Activated naive CD8-positive, alpha-beta T cell treated with anti-CD3 and anti-CD28 coated beads for 36 hours (primary cell): Measurements from ENCODE around the gene CES2. TPM values are rescaled to one million over a fixed set of nuclear protein-coding genes. Genes with fewer than 3 reads are reported as not detected.

Experiments
- DNase-seq: peaks from one replicate; pipeline ENCODE4 v3.0.0; 2021
- H3K27ac Mint-ChIP-seq: one replicate; pipeline ENCODE4 v1.8.0; 2022; ENCODE audit warnings: mild to moderate bottlenecking, moderate library complexity, mixed read lengths
- H3K27me3 Mint-ChIP-seq: one replicate; pipeline ENCODE4 v1.8.0; 2022; ENCODE audit warnings: mild to moderate bottlenecking, mixed read lengths
- H3K36me3 Mint-ChIP-seq: one replicate; pipeline ENCODE4 v1.8.0; 2021; ENCODE audit warnings: mild to moderate bottlenecking, mixed read lengths
- H3K4me1 Mint-ChIP-seq: one replicate; pipeline ENCODE4 v1.8.0; 2021; ENCODE audit warnings: mixed read lengths
- H3K4me3 Mint-ChIP-seq: one replicate; pipeline ENCODE4 v1.8.0; 2022; ENCODE audit warnings: mild to moderate bottlenecking, moderate library complexity, mixed read lengths
- H3K9me3 Mint-ChIP-seq: one replicate; pipeline ENCODE4 v1.8.0; 2022; ENCODE audit warnings: mixed read lengths
- total RNA-seq, 2 experiments: library from RNA; stranded (reverse); gene quantifications; one replicate each; pipeline ENCODE4 v1.2.3, GENCODE V29; 2021

CES2 gene
- total RNA-seq, 2 experiments from 2014 or later, result 23.3 to 24.9 TPM

DNA sequence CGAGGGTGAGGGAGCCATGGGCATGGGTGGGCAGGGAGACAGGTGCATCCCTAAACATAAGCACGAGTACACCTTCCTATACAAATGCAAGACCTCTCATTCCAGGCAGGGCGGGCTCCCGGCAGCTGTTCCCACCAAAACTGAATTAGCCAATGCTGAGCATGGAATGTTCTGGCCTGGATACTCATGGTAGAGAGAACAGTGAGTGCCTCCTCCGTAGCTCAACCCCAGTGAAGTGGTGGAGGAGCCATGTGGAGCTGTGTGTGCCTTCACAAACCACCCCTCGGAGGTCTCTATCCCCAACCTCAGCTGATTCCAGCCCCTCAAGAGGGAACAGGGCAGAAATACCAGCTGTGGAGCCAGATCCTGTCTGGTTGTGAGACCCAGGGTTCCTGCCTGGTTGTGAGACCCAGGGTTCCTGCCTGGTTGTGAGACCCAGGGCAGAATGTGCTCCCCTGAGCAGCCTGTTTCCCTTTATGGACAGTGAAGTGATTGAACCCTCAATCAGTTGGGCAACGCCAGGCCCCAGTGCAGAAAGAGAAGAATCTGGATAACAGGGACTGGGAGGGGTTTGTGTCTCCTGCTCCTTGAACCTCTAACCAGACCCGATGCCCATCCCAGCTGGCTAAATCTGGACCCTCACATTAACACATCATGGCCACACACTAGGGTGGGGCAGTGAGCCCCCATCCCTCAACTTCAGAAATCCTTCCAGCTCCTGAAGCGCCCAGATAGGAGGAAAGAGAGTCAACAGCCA, 14.2 kb upstream of the CES2 start:
- Mint-ChIP-seq H3K9me3 (no peaks in the 10 kb centered on the region), H3K36me3 (no peaks in the 10 kb centered on the region), H3K27ac (no peak overlapping the region), H3K27me3 (peaks cover 46% of the 10 kb centered on the region), H3K4me3 (no peak overlapping the region), H3K4me1 (no peaks in the 10 kb centered on the region)
- no peak for DNase-seq

DNA sequence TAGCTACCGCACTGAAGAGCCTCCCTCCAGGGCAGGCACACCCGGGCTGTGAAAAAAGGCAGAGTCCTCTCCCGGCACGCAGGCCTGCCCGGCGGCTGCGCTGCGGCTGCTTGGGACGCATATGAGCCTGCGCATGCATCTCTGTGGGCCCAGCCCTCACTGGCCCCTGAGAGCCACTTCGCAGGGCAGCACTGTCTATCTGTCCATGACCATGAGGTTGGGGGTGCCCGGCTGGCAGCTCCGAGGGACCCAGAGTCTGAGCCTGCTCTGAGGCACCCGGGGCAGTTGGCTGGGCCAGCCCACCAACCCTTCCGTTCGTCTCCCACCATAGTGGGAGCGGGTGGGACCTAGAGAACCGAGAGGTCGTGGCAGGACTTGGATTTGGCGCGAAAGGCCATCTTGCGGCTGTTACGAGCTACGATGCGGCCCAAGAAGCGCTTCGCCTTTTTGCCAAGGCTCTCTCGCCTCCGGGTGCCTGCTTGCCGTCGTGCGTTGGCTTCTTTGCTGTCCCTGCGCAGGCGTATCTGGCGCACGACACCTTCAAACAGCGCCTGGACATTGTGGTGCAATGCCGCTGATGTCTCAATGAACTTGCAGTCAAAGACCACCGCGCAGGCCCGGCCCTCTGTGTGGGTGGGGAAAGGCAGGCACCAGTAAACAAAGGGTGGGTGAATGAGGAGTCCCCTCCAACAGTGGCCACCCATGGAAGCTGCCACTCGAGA, 13.4 kb upstream of the CES2 start:
- H3K9me3 Mint-ChIP-seq, result no peaks in the 10 kb centered on the region
- no peak overlapping the region for H3K27ac Mint-ChIP-seq
- peaks cover 53% of the 10 kb centered on the region for H3K27me3 Mint-ChIP-seq
- no peak for DNase-seq
- H3K4me1 Mint-ChIP-seq, result no peaks in the 10 kb centered on the region
- no peaks in the 10 kb centered on the region for H3K36me3 Mint-ChIP-seq
- H3K4me3 Mint-ChIP-seq, result no peak overlapping the region

DNA sequence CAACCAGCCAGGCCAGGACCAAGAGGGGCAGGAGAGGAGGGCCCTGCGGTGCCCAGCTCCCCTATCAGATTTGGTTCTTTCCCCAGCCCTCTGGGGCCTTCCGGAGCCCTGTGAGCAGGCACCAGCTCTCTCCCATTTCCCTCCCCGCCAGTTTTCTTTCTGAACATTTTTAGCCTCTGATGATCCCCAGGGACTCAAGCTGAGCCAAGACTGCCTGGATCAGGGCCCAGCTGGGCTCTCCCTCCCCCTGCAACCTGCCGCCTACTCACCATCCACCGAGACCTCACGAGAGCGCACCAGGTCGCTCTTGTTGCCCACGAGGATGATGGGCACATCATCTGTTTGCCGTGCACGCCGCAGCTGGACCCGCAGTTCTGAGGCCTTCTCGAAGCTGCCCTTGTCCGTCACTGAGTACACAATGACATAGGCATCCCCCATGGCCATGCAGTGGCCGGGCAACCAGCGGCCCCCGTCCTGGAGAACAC, 12.0 kb upstream of the CES2 start:
- Mint-ChIP-seq H3K4me3 (no peak overlapping the region), H3K36me3 (no peaks in the 10 kb centered on the region), H3K27ac (no peak overlapping the region), H3K9me3 (no peaks in the 10 kb centered on the region), H3K27me3 (peaks cover 53% of the 10 kb centered on the region), H3K4me1 (peaks cover 1% of the 10 kb centered on the region)
- no peak for DNase-seq

DNA sequence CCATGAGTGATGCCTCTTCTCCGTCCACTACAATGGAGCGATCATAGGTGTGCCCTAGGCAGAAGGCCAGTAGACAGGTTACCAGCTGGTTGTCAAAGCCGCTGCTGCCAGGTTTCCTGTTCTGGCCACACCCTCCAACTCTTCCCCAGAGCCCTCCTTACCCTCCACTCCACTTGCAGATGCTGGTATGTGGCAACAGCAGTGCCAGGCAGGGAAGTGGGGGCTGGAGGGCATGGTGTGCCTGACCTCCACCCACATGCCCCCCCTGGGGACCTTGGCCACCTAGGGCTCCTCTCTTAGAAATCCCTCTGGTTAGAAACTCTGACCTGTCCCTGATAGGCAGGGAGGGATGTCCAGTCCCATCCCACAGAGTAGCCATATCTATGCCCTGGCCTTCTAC, 11.4 kb upstream of the CES2 start:
- Mint-ChIP-seq H3K36me3 (no peaks in the 10 kb centered on the region), H3K9me3 (no peaks in the 10 kb centered on the region), H3K4me3 (no peak overlapping the region), H3K4me1 (peaks cover 2% of the 10 kb centered on the region), H3K27ac (no peak overlapping the region), H3K27me3 (peaks cover 53% of the 10 kb centered on the region)
- DNase-seq, result no peak

DNA sequence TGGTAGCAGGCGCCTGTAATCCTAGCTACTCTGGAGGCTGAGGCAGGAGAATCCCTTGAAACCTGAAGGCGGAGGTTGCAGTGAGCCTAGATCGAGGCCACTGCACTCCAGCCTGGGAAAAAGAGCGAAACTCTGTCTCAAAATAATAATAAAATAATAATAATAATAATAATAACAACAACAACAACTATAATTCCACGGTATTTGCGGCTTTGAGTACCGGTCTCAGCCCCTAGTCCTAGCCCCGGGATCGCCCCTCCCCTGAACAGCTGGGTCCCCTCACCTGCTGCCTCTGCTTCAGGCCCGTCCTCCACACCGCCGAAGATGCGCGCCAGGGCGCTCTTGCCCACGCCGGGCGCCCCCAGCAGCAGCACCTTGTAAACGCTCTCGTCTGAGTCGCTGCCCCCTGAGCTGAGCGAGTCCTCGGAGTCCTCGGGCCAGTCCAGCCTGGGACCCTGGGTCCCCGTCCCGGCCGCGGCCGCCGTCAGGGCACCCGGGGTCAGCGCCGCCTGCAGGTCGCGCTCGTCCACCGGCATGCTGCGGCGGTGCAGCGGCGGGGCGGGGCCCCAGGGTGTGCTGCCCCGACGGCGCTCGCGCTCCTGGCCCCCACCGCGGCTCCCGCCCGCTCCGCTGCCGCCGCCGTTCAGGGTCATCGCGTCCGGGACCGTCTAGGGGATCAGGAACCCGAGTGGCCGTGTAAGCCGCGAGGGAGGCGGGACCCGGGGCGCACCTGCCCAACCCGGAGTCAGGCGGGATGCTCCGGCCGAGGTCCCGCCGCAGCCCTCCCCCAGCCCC, 10.6 kb upstream of the CES2 start:
- Mint-ChIP-seq H3K27ac (no peak overlapping the region), H3K9me3 (no peaks in the 10 kb centered on the region), H3K4me1 (peaks cover 2% of the 10 kb centered on the region), H3K27me3 (peaks cover 52% of the 10 kb centered on the region), H3K36me3 (no peaks in the 10 kb centered on the region), H3K4me3 (no peak overlapping the region)
- peak; percentile 58 for DNase-seq

DNA sequence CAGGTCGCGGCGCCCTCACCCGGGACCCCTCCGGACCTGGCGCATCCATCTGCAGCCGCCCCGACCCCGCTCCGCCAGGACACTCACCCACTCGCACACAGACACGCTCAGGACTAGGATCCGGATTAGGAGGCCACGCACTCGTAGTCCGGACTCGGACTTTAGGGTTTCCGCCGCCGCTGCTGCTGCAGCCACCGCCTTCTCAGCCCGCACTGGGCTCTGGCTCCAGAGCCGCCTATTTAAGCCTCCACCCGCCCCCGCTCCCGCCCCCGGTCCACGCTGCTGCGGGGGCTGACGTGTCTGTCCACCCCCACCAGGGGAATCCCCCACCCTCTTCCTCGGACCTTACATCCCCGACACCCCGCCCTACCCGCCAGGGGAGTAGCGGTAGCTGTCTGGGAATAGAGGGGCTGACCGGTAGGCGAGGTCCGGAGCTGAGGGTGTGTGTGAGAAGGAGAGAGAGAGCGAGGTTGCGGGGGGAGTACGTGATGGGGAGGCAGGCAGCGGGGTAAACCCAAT, 9.9 kb upstream of the CES2 start, which contains the start of gene RRAD:
Gene RRAD, minus strand, starts transcription at position 214 of the 519 bp plus-strand sequence. CDS start 356 bp downstream, outside the sequence.
- no peaks in the 10 kb centered on the region for H3K36me3 Mint-ChIP-seq
- peaks cover 2% of the 10 kb centered on the region for H3K4me1 Mint-ChIP-seq
- H3K27ac Mint-ChIP-seq, result no peak within 1 kb of the TSS
- H3K9me3 Mint-ChIP-seq, result no peaks in the 10 kb centered on the region
- H3K27me3 Mint-ChIP-seq, result peaks cover 50% of the 10 kb centered on the region
- peak within 1 kb of the TSS; percentile 59 for H3K4me3 Mint-ChIP-seq
- no peak for DNase-seq

DNA sequence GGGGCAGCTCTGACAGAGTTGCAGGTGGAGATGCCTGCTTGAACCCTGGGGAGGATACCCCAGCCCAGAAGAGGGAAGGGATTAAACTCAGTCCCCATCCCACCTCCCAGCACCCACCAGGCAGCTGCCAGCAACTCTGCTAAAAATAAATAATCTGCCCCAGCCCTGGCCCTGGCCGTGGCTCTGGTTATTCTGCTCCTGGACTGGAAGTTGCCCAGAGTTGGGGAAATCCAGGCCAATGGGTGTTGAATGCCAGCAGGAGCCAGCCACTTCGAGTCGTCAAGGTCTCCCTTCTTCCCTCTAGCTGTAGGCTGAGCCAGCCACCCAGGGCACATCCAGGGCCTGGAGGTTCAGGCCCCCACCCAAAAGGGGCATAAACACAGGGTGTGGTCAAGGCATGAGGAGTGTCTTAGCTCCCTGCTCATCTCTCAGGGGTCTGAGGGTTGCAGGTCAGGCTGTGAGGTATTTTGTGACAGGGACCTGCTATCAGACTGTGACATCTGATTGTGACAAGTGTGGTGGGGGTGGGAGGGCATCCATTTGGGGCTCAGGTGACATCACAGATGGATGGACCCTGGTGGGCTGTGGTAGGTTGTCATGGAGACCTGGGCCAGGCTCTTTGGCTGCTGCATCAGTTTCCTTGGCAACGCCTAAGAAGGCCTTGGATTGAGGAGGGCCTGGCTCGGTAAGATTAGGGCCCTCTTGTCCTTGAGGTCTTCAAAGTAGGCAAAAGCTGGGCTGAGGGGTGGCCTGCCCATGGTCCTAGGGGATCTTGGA, 9.0 kb upstream of the CES2 start:
- no peak for DNase-seq
- no peaks in the 10 kb centered on the region for H3K36me3 Mint-ChIP-seq
- peaks cover 43% of the 10 kb centered on the region for H3K27me3 Mint-ChIP-seq
- no peak overlapping the region for H3K27ac Mint-ChIP-seq
- H3K4me3 Mint-ChIP-seq, result no peak overlapping the region
- H3K4me1 Mint-ChIP-seq, result peaks cover 2% of the 10 kb centered on the region
- H3K9me3 Mint-ChIP-seq, result no peaks in the 10 kb centered on the region

DNA sequence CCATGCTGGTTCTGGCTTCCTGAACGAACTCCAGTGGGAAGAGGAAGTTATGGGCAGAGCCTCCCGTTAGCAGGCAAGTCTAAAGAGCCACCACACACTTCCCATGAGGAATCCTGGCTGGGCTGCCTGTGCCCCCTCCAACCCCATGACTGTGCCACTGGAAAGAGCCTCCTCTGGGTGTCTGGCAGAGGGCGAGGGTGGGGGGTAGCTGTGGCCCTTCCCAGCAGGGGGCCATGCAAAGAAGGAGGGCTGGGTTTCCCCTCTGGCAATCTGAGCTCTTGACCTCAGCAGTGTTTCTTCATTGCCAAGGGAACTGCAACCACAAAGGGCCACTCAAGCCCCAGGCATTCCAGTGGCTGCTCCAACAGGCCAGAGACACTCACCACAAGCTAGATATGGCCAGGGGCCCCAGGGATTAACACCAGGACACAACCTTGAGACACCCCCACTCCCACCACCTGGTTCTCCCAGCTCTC, 8.3 kb upstream of the CES2 start:
- Mint-ChIP-seq H3K4me1 (peaks cover 6% of the 10 kb centered on the region), H3K27me3 (peaks cover 40% of the 10 kb centered on the region), H3K4me3 (no peak overlapping the region), H3K27ac (no peak overlapping the region), H3K36me3 (no peaks in the 10 kb centered on the region), H3K9me3 (no peaks in the 10 kb centered on the region)
- DNase-seq, result no peak

DNA sequence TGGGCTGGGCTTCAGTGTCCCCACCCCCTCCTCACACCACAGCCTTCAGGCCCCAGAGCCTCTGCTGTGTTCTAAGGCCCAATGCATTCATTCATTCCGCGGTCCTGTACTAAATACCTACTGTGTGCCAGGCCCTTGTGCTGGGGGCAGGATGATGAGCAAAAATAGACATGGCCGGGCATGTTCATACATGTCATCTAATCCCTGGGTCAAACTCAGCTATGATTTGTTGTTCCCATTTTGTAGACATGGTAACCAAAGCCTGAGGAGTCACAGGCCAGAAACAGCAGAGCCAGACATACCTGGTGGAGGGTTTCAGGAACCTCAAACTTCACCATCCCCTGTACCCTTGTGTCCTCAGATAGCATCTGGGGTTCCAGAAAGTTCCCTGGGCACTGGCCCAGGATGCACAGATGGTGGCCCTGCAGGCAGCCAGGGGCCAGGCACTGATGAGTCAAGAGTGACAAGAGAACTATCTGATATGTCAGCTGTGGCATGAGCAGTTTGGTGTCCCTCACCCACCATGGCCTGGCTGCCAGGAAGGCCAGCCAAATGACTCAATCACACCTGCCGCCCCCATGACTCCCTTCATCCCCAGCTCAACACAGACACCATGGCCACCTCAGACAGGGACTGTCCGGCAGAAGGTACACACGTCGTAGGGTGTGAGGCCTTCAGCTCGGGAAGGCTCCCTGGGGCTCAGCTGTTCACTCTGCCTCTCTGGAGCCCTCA, 7.2 kb upstream of the CES2 start:
- Mint-ChIP-seq H3K27ac (no peak overlapping the region), H3K4me3 (no peak overlapping the region), H3K27me3 (peaks cover 35% of the 10 kb centered on the region), H3K4me1 (peaks cover 17% of the 10 kb centered on the region), H3K36me3 (peaks cover 7% of the 10 kb centered on the region), H3K9me3 (no peaks in the 10 kb centered on the region)
- DNase-seq, result no peak

DNA sequence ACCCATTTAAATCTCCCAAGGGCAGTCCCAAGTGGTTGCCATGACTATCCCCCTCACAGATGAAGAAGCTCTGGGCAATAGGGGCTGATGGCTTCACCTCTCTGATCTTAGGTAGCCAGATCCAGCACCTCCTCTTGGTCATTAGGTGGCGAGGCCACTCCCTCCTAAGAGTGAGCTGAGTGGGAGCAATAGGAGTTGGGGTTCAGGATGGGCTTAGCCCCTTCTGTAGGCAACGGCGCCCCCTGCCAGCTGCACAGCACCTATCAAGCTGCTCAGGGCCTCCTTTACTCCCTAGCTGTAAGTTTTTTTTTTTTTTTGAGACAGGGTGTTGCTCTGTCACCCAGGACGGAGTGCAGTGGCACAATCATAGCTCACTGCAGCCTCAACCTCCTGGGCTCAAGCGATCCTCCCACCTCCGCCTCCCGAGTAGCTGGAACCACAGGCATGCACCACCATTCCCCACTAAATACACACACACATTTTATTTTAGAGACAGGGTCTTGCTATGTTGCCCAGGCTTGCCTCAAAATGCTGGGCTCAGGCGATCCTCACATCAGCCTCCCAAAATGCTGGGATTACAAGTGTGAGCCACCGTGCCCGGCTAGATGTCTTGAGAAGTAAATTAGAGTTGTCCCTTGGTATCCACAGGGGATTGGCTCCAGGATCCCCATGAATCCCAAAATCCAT, 6.5 kb upstream of the CES2 start:
- Mint-ChIP-seq H3K4me3 (no peak overlapping the region), H3K36me3 (peaks cover 15% of the 10 kb centered on the region), H3K9me3 (no peaks in the 10 kb centered on the region), H3K4me1 (peaks cover 24% of the 10 kb centered on the region), H3K27ac (no peak overlapping the region), H3K27me3 (peaks cover 27% of the 10 kb centered on the region)
- DNase-seq, result peak; percentile 57

DNA sequence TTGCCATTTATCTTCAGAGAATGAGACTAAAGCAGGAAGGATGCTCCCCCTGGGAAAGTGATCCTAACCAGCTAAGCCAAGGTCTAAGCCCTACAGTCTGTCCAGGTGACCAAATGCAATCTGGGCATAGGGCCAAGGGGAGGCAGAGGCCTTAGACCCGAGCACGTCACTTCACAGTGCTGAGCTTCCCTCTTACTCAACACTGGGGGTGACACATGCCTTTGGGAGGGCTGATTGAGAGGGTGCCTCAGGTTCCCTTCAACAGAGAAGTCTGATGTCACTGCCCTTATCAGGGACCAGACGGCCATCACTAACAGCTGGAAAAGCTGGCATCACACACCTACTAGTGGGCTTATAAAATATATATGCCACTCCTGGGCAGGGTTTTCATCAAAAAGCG, 5.1 kb upstream of the CES2 start:
- DNase-seq, result no peak
- Mint-ChIP-seq H3K36me3 (peaks cover 21% of the 10 kb centered on the region), H3K9me3 (no peaks in the 10 kb centered on the region), H3K27me3 (peaks cover 16% of the 10 kb centered on the region), H3K27ac (no peak overlapping the region), H3K4me3 (no peak overlapping the region), H3K4me1 (peaks cover 24% of the 10 kb centered on the region)

DNA sequence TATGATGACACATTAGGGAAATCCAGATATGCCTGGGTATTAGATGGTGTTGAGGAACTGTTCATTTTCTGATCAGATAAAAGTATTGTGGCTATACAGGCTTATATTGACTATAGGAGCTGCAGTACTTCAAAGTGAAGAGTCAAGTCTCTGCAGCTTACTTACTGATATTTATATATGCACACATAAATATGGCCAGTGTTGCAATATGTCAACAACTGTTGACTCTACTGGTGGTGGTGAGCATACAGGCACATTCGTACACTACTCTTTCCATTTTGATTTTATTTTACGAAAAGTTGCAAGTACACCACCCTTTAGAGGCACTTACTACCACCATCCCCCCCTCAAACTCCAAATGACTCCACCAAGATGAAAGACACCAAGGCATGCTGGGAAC, 3.7 kb upstream of the CES2 start:
- no peak for DNase-seq
- H3K9me3 Mint-ChIP-seq, result no peaks in the 10 kb centered on the region
- H3K4me1 Mint-ChIP-seq, result peaks cover 31% of the 10 kb centered on the region
- H3K36me3 Mint-ChIP-seq, result peaks cover 26% of the 10 kb centered on the region
- peaks cover 1% of the 10 kb centered on the region for H3K27me3 Mint-ChIP-seq
- no peak overlapping the region for H3K4me3 Mint-ChIP-seq
- no peak overlapping the region for H3K27ac Mint-ChIP-seq

DNA sequence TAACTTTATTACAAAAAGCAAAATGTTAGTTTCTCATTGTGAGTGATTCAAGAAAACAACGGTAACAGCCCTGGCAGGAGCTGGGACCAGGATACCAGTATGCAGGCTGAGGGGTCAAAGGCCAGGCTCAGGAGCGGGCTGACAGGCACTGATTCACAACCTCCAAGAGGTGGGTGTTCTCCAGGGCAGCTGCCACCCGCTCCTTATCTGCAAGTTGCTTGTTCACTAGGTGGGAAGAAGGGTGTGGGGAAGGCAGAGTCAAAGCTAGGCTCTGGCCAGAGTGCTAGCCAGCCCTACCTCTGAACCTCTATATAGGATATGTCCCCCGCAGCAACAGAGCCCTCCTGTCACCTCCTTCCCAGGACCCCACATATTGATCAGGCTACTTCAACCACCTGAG, 3.2 kb upstream of the CES2 start:
- Mint-ChIP-seq H3K9me3 (no peaks in the 10 kb centered on the region), H3K4me3 (peak overlapping the region; percentile 97), H3K27me3 (no peaks in the 10 kb centered on the region), H3K27ac (peak overlapping the region; percentile 62), H3K4me1 (peaks cover 33% of the 10 kb centered on the region), H3K36me3 (peaks cover 27% of the 10 kb centered on the region)
- DNase-seq, result no peak
